K562 (cell line): ENCODE results near the gene HSPA4. TPM values are rescaled to one million over a fixed set of nuclear protein-coding genes. Genes with fewer than 3 reads are reported as not detected.

Source experiments
- ATAC-seq: fragments of 200-7000 bp; cut with Tn5 transposase; 3 replicates; pipeline ENCODE4 v1.9.1; 2020; ENCODE audit warnings: moderate library complexity
- BruUV-seq: library from RNA; stranded (reverse); fragments of 400-500 nt; replicated peaks from 2 replicates; lab custom pipeline; 2021; lab: Mats Ljungman, UMichigan
- CTCF ChIA-PET: fragments of 300-600 bp; formaldehyde crosslinking; extraction: SDS; loops from one replicate; lab custom pipeline; 2021; ENCODE audit warnings: low intra/inter-chr PET ratio; lab: Yijun Ruan, JAX
- POLR2A ChIA-PET: fragments of 300-600, 350-650 bp; sonication (Branson Sonifier 250); formaldehyde crosslinking; extraction: SDS; loops from one replicate; lab custom pipeline; 2021; ENCODE audit warnings: antibody characterized with exemption, inconsistent platforms; lab: Yijun Ruan, JAX
- DNase-seq, 4 experiments: peaks; one replicate each; pipeline versions ENCODE4 v3.0.0 to v3.0.0-alpha.2; 2011 to 2018; ENCODE audit warnings: low spot score in 3 of 4, mixed read lengths in 3 of 4; ENCODE audit errors: extremely low read depth in 1 of 4
- FAIRE-seq: peaks from 2 replicates; lab custom pipeline; 2011; peaks lifted over from hg19 to GRCh38; lab: Jason Lieb, UNC
- H2AFZ ChIP-seq: 2 replicates; pipeline ENCODE4 v1.6.0; 2011; ENCODE audit warnings: low read depth, low read length, control low read depth, inconsistent platforms
- H3K27ac ChIP-seq: fragments of 200-600 bp; 3 replicates; pipeline ENCODE4 v1.8.0; 2011; ENCODE audit warnings: low read depth, mild to moderate bottlenecking, control low read depth, inconsistent platforms, low read length, moderate library complexity, mixed read lengths; ENCODE audit errors: extremely low read depth
- H3K27me3 ChIP-seq, 2 experiments: fragments of 300-600 bp in 1 of 2; 2 replicates in 1 of 2; 3 replicates in 1 of 2; pipeline versions ENCODE4 v1.6.0 to v1.8.0; 2011; ENCODE audit warnings: inconsistent platforms in 2 of 2, low read length in 2 of 2, mild to moderate bottlenecking in 1 of 2, mixed read lengths in 1 of 2, moderate library complexity in 1 of 2; ENCODE audit not compliant: control insufficient read depth in 2 of 2, insufficient read depth in 2 of 2
- H3K36me3 ChIP-seq: fragments of 300-600 bp; 3 replicates; pipeline ENCODE4 v1.8.0; 2011; ENCODE audit warnings: mild to moderate bottlenecking, low read length, inconsistent platforms; ENCODE audit not compliant: control insufficient read depth, insufficient read depth
- H3K4me1 ChIP-seq, 2 experiments: fragments of 200-600 bp in 1 of 2; replicated peaks in 1 of 2; 2 replicates in 1 of 2; 3 replicates in 1 of 2; pipeline versions ENCODE4 v1.5.1 to v1.8.0; 2011; ENCODE audit warnings: inconsistent platforms in 2 of 2, low read length in 2 of 2, mild to moderate bottlenecking in 1 of 2, mixed read lengths in 1 of 2, moderate library complexity in 1 of 2; ENCODE audit not compliant: control insufficient read depth in 2 of 2, insufficient read depth in 2 of 2
- H3K4me2 ChIP-seq: 2 replicates; pipeline ENCODE4 v1.6.1; 2011; ENCODE audit warnings: low read length, control low read depth, inconsistent platforms, mixed read lengths; ENCODE audit not compliant: insufficient read depth
- H3K4me3 ChIP-seq: fragments of 200-600 bp; sonication (generic), shearing (Covaris generic); 2 replicates; pipeline ENCODE4 v1.5.1; 2016; ENCODE audit warnings: control low read depth, inconsistent platforms
- H3K79me2 ChIP-seq: fragments of 200-600 bp; 3 replicates; pipeline ENCODE4 v1.8.0; 2011; ENCODE audit warnings: low read length, inconsistent platforms; ENCODE audit not compliant: control insufficient read depth, insufficient read depth
- H3K9ac ChIP-seq, 2 experiments: 2 replicates each; pipeline versions ENCODE4 v1.6.0 to v1.6.1; 2011; ENCODE audit warnings: low read depth in 2 of 2, low read length in 2 of 2, control low read depth in 1 of 2, inconsistent platforms in 1 of 2, mild to moderate bottlenecking in 1 of 2, mixed read lengths in 1 of 2; ENCODE audit not compliant: insufficient read depth in 1 of 2
- H3K9me1 ChIP-seq: one replicate; pipeline ENCODE4 v1.6.0; 2011; ENCODE audit warnings: inconsistent platforms, mild to moderate bottlenecking, low read length, moderate library complexity; ENCODE audit not compliant: control insufficient read depth, insufficient read depth
- H3K9me3 ChIP-seq: replicated peaks from 2 replicates; pipeline ENCODE4 v1.5.1; 2011; ENCODE audit warnings: low read depth, low read length, inconsistent platforms; ENCODE audit not compliant: control insufficient read depth, insufficient read depth
- H4K20me1 ChIP-seq: replicated peaks from 2 replicates; pipeline ENCODE4 v1.6.1; 2011; ENCODE audit warnings: low read length, inconsistent platforms, mixed read lengths; ENCODE audit not compliant: control insufficient read depth, insufficient read depth
- BRD9 ChIP-seq: fragments of 450-650 bp; IDR thresholded peaks from 2 replicates; pipeline ENCODE4 v1.6.1; 2018; ENCODE audit warnings: low read depth; ENCODE audit not compliant: partially characterized antibody
- CGGBP1 ChIP-seq: fragments of 250-450 bp; sonication (Bioruptor Pico); IDR thresholded peaks from 2 replicates; pipeline ENCODE4 v1.9.0; 2021; ENCODE audit warnings: mild to moderate bottlenecking
- CTBP1 ChIP-seq: fragments of 450-650 bp; IDR thresholded peaks from 2 replicates; pipeline ENCODE4 v1.6.1; 2016; ENCODE audit warnings: borderline replicate concordance
- ETV6 ChIP-seq, 3 experiments: fragments of 150-350 bp in 1 of 3; sonication (generic) in 1 of 3; formaldehyde crosslinking in 1 of 3; IDR thresholded peaks; 2 replicates each; pipeline versions ENCODE4 v1.6.1 to v1.8.0; 2014 to 2022; ENCODE audit warnings: borderline replicate concordance in 2 of 3, low read depth in 2 of 3, antibody characterized with exemption in 1 of 3, low read length in 1 of 3, mild to moderate bottlenecking in 1 of 3, missing genetic modification reagents in 1 of 3
- POLR2A ChIP-seq: fragments of 450-650 bp; conservative IDR thresholded peaks from 2 replicates; pipeline ENCODE4 v1.6.1; 2016
- RCOR1 ChIP-seq, 2 experiments: IDR thresholded peaks; 2 replicates each; pipeline ENCODE4 v1.6.1; 2012; ENCODE audit warnings: low read depth in 2 of 2, low read length in 2 of 2, borderline replicate concordance in 1 of 2, improper control_type of control experiment in 1 of 2
- SMARCA5 ChIP-seq: fragments of 450-650 bp; IDR thresholded peaks from 2 replicates; pipeline ENCODE4 v1.6.1; 2016
- SPI1 ChIP-seq: IDR thresholded peaks from 2 replicates; pipeline ENCODE4 v1.6.1; 2011; ENCODE audit warnings: low read depth, low read length, control low read depth, borderline replicate concordance
- TAL1 ChIP-seq: fragments of 450-650 bp; IDR thresholded peaks from 2 replicates; pipeline ENCODE4 v1.6.1; 2016; ENCODE audit warnings: mild to moderate bottlenecking
- TBL1XR1 ChIP-seq, 2 experiments: IDR thresholded peaks; 2 replicates each; pipeline ENCODE4 v1.6.1; 2012; ENCODE audit warnings: improper control_type of control experiment in 2 of 2, low read length in 2 of 2, mild to moderate bottlenecking in 1 of 2
- TCF7 ChIP-seq: sonication (generic); IDR thresholded peaks from 2 replicates; pipeline ENCODE4 v1.6.1; 2016; ENCODE audit warnings: antibody characterized with exemption, borderline replicate concordance
- YY1 ChIP-seq, 3 experiments: IDR thresholded peaks; 2 replicates each; pipeline ENCODE4 v1.6.1; 2011; ENCODE audit warnings: low read length in 2 of 3, mild to moderate bottlenecking in 2 of 3, moderate library complexity in 2 of 3, borderline replicate concordance in 1 of 3, control low read depth in 1 of 3, low read depth in 1 of 3; ENCODE audit not compliant: insufficient read depth in 3 of 3, insufficient replicate concordance in 2 of 3, control insufficient read depth in 1 of 3, insufficient read length in 1 of 3; ENCODE audit errors: extremely low read depth in 1 of 3
- ZNF253 ChIP-seq: fragments of 250-450 bp; sonication (Bioruptor Pico); conservative IDR thresholded peaks from 2 replicates; pipeline ENCODE4 v1.6.1; 2021; ENCODE audit warnings: mild to moderate bottlenecking
- ZNF263 ChIP-seq: sonication (generic); formaldehyde crosslinking; IDR thresholded peaks from 2 replicates; pipeline ENCODE4 v1.8.0; 2022; ENCODE audit warnings: mild to moderate bottlenecking, missing genetic modification reagents, borderline replicate concordance
- ZNF311 ChIP-seq: fragments of 250-450 bp; sonication (Bioruptor Pico); IDR thresholded peaks from 2 replicates; pipeline ENCODE4 v1.4.0; 2020; ENCODE audit warnings: mild to moderate bottlenecking, moderate library complexity
- WGBS: fragments of 100-300 bp; shearing (Covaris generic); methylation state at CpG from one replicate; pipeline ENCODE4 v1.1.6; 2016; ENCODE audit warnings: low coverage, mixed read lengths; ENCODE audit not compliant: insufficient coverage; ENCODE audit errors: missing lambda C conversion rate; 5-methylcytosine and 5-hydroxymethylcytosine counted together
- in situ Hi-C: fragments of 300-500 bp; cut with MboI; formaldehyde crosslinking; loops from 4 replicates; pipeline ENCODE4 v1.15.0; 2018; ENCODE audit warnings: inconsistent platforms, mixed read lengths
- intact Hi-C: fragments of 100-400 bp; cut with micrococcal nuclease; formaldehyde crosslinking; loops from 2 replicates; pipeline ENCODE4 v1.14.2; 2022
- polyA plus RNA-seq, 8 experiments: library from polyadenylated mRNA; depleted of rRNA in 4 of 8; stranded (reverse) in 5 of 8; unstranded in 3 of 8; fragments of >200 nt; fragmentation: Nextera tagmentation in 2 of 8; fragmentation: Illumina TruSeq in 1 of 8; extraction: Ambion mirVana in 2 of 8; extraction: Trizol in 1 of 8; gene quantifications; 2 replicates each; pipeline versions ENCODE4 v1.2.1 to v1.2.3, GENCODE V29; 2011 to 2014; ENCODE audit warnings: inconsistent platforms in 1 of 8, missing spikeins in 1 of 8
- total RNA-seq, 7 experiments: library from RNA; depleted of rRNA in 6 of 7; stranded (reverse); fragments of >200 nt in 6 of 7; fragmentation: Illumina TruSeq in 2 of 7; extraction: Trizol in 2 of 7; gene quantifications; 2 replicates each; pipeline versions ENCODE4 v1.2.1 to v1.2.3, GENCODE V29; 2011 to 2021; ENCODE audit warnings: low replicate concordance in 1 of 7
- TF ChIP-seq, protein P1 (sequence below), 2 experiments: IDR thresholded peaks in 1 of 2; conservative IDR thresholded peaks in 1 of 2; 2 replicates each; pipeline ENCODE4 v1.6.1; 2016; ENCODE audit warnings: low read depth in 2 of 2, mild to moderate bottlenecking in 1 of 2, missing compliant biosample characterization in 1 of 2, missing genetic modification characterization in 1 of 2, moderate library complexity in 1 of 2

Gene HSPA4
- total and polyA plus RNA-seq, 9 of the 15 experiments (the other 6 are each of a cell fraction or from before 2014, with no cell fraction given): 90.3 to 286 (median 148) TPM

DNA sequence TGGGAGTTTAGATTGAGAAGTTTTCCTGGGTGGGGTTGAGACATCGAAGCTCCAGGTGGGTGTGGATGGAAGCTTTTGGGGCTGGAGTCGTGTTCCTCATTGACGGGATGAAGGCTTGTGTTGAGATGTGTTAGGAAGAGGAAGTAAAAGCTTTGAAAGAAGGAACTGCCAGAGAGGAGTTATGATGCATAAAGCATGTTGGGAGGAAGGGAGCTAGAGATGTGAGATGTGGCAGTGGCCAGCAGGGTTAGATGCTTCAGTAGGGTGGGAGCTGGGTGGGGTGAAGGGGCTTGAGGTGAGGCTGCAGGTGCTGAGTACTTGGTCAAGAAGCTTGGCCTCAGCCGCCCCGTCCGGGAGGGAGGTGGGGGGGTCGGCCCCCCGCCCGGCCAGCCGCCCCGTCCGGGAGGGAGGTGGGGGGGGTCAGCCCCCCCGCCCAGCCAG is 56.7 kb downstream of the HSPA4 start:
- ATAC-seq: no peak
- peak; percentile 62; the same call in 1 of the 2 replicates for TF ChIP-seq CTBP1
- no peak for TF ChIP-seq POLR2A
- TF ChIP-seq BRD9: no peak
- TF ChIP-seq TBL1XR1 (IDR thresholded peaks at IDR 0.05; ENCODE audit: low read length in 2 of 2): no peak
- TF ChIP-seq TAL1: no peak
- no peak for TF ChIP-seq YY1 (IDR thresholded peaks at IDR 0.05; ENCODE audit: borderline replicate concordance in 1 of 3, control insufficient read depth in 1 of 3, extremely low read depth in 1 of 3, insufficient read depth in 3 of 3, insufficient read length in 1 of 3, insufficient replicate concordance in 2 of 3, low read depth in 1 of 3, low read length in 2 of 3)
- TF ChIP-seq ZNF253 (CRISPR knock-in tag): no peak
- peak; percentile 90 for TF ChIP-seq SPI1
- no peak for TF ChIP-seq TCF7
- TF ChIP-seq ZNF263 (CRISPR knock-in tag): peak; percentile 41; the same call in 1 of the 2 replicates
- TF ChIP-seq ETV6 (IDR thresholded peaks at IDR 0.05; ENCODE audit: borderline replicate concordance in 1 of 2, low read depth in 2 of 2, low read length in 1 of 2): 0 out of 4 replicates have a peak, but pooled peaks of 1 of the 2 experiments have one; percentile 28
- TF ChIP-seq ETV6 (CRISPR knock-in tag; IDR thresholded peaks at IDR 0.05; ENCODE audit: borderline replicate concordance): no peak
- peak in 1 of 2 experiments; percentile 10; a peak in 1 of 4 replicates for TF ChIP-seq RCOR1 (IDR thresholded peaks at IDR 0.05; ENCODE audit: borderline replicate concordance in 1 of 2, low read depth in 2 of 2, low read length in 2 of 2)
- no peak for TF ChIP-seq SMARCA5
- TF ChIP-seq ZNF311 (CRISPR knock-in tag): no peak
- no peak for TF ChIP-seq CGGBP1 (CRISPR knock-in tag)
- TF ChIP-seq, protein P1, sequence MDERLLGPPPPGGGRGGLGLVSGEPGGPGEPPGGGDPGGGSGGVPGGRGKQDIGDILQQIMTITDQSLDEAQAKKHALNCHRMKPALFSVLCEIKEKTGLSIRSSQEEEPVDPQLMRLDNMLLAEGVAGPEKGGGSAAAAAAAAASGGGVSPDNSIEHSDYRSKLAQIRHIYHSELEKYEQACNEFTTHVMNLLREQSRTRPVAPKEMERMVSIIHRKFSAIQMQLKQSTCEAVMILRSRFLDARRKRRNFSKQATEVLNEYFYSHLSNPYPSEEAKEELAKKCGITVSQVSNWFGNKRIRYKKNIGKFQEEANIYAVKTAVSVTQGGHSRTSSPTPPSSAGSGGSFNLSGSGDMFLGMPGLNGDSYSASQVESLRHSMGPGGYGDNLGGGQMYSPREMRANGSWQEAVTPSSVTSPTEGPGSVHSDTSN (CRISPR knock-in tag; IDR thresholded peaks at IDR 0.05; ENCODE audit: low read depth): no peak
- TF ChIP-seq, protein P1 (tag; conservative IDR thresholded peaks at IDR 0.05; ENCODE audit: low read depth): peak; percentile 36; the same call in 1 of the 2 replicates

More for the DNA sequence above, 56.7 kb downstream of the HSPA4 start:
- Histone ChIP-seq H3K4me2 (no peak overlapping the region), H3K4me3 (no peak overlapping the region), H4K20me1 (no peaks in the 10 kb centered on the region), H3K9me1 (no peaks in the 10 kb centered on the region), H3K79me2 (no peaks in the 10 kb centered on the region), H3K27me3 (peaks cover 5 to 16% of the 10 kb centered on the region in 2 experiments; a peak in 4 of 5 replicates), H2AFZ (no peak overlapping the region), H3K27ac (no peak overlapping the region), H3K36me3 (peaks cover 24% of the 10 kb centered on the region; the same call in 2 of the 3 replicates), H3K4me1 (peaks cover 0 to 3% of the 10 kb centered on the region in 2 experiments; a peak in 2 of 5 replicates), H3K9me3 (no peaks in the 10 kb centered on the region), H3K9ac (no peak overlapping the region)
- in situ Hi-C loops: loop anchor here (25.0 kb wide), 1 partner anchor 354 kb away; no protein-coding TSS in a partner anchor
- BruUV-seq: no TSS peak
- ChIA-PET CTCF (no interaction called here), POLR2A (interaction anchor here (0.9 kb wide), 1 partner anchor 197 kb away, joined by 3 read pairs; no protein-coding TSS in a partner anchor)
- no peak for DNase-seq
- 10% methylated on average over 4 of the region's 13 CpGs for WGBS
- intact Hi-C loops: no loop called here
- no peak for FAIRE-seq
